ENCODE results near the gene GNPAT.

The GNPAT gene

GRCh38 chr1:231318568-231318967, 77.6 kb downstream of the GNPAT start:
- no peak for DNase-seq

GRCh38 chr1:231319080-231319479, 78.1 kb downstream of the GNPAT start:
- DNase-seq, result no peak

GRCh38 chr1:231322880-231323530, 82.0 kb downstream of the GNPAT start:
- DNase-seq, result no peak

GRCh38 chr1:231324660-231325059, 83.6 kb downstream of the GNPAT start:
- no peak for DNase-seq

- DNase-seq, result no peak
Measured at GRCh38 chr1:231326248-231326647, 85.2 kb downstream of the GNPAT start.
